Transverse colon (tissue), 4 donors: ENCODE data around the gene BHLHE40. TPM values are rescaled to one million over a fixed set of nuclear protein-coding genes. Genes with fewer than 3 reads are reported as not detected.

ENCODE experiments used
- DNase-seq: peaks from one replicate; pipeline ENCODE4 v3.0.0-alpha.2; 2019
- H3K27ac ChIP-seq, 4 donors: fragments of 200-600 bp; sonication (generic); 2 replicates each; pipeline ENCODE4 v1.5.1; 2016 to 2018; ENCODE audit warnings: inconsistent platforms in 4 of 4
- H3K27me3 ChIP-seq: fragments of 200-600 bp; sonication (generic); 2 replicates; pipeline ENCODE4 v1.5.1; 2017; ENCODE audit warnings: inconsistent platforms
- H3K36me3 ChIP-seq, 4 donors: fragments of 200-600 bp; sonication (generic); 2 replicates each; pipeline ENCODE4 v1.5.1; 2017 to 2019; ENCODE audit warnings: inconsistent platforms in 4 of 4
- H3K4me1 ChIP-seq, 4 donors: fragments of 200-600 bp; sonication (generic); 2 replicates each; pipeline ENCODE4 v1.5.1; 2017 to 2020; ENCODE audit warnings: inconsistent platforms in 4 of 4
- H3K4me3 ChIP-seq, 4 donors: fragments of 200-600 bp; sonication (generic); 1 replicate in 1 of 4; 2 replicates in 3 of 4; pipeline versions ENCODE4 v1.5.1 to v1.6.1; 2017 to 2019; ENCODE audit warnings: inconsistent platforms in 4 of 4
- H3K9me3 ChIP-seq, 2 donors: fragments of 200-600 bp; sonication (generic); 2 replicates each; pipeline ENCODE4 v1.5.1; 2017 to 2019; ENCODE audit warnings: inconsistent platforms in 2 of 2
- EP300 ChIP-seq: sonication (generic); formaldehyde crosslinking; IDR thresholded peaks from one replicate; pipeline ENCODE4 v1.6.1; 2017; ENCODE audit warnings: antibody characterized with exemption, low read depth
- POLR2A ChIP-seq: fragments of 450-650 bp; IDR thresholded peaks from one replicate; pipeline ENCODE4 v1.6.1; 2016; ENCODE audit warnings: antibody characterized with exemption, mild to moderate bottlenecking, moderate library complexity
- POLR2AphosphoS5 ChIP-seq, 3 donors: sonication (generic); formaldehyde crosslinking; IDR thresholded peaks; one replicate each; pipeline ENCODE4 v1.6.1; 2016; ENCODE audit warnings: antibody characterized with exemption in 3 of 3
- WGBS, 2 donors: methylation state at CpG; one replicate each; pipeline ENCODE4 v1.1.5; 2018; ENCODE audit warnings: low coverage in 1 of 2; 5-methylcytosine and 5-hydroxymethylcytosine counted together
- in situ Hi-C, 4 donors: fragments of 200-750 bp; cut with MboI; loops; one replicate each; pipeline versions ENCODE4 v1.15.0 to v1.15.1; 2017; ENCODE audit warnings: low sequenced_read_pairs in 3 of 4, low pct_ligation_motif_present in 1 of 4, low pct_unique_long_range_greater_than_20kb in 1 of 4
- intact Hi-C: fragments of 100-400 bp; cut with DNase I; formaldehyde crosslinking; loops from one replicate; pipeline ENCODE4 v1.15.1; 2023; ENCODE audit warnings: low total_unique reads
- total RNA-seq, 4 donors: library from RNA; depleted of rRNA; stranded (reverse); fragments of >200 nt; gene quantifications; one replicate each; pipeline ENCODE4 v1.1.0, GENCODE V29; 2016
- TF ChIP-seq, protein P1 (sequence below), 5 experiments: fragments of 200-600 bp in 3 of 5; fragments of 450-650 bp in 2 of 5; sonication (generic) in 3 of 5; IDR thresholded peaks; 1 replicate in 2 of 5; 2 replicates in 3 of 5; pipeline ENCODE4 v1.5.1; 2016 to 2017; ENCODE audit warnings: antibody characterized with exemption in 5 of 5, inconsistent platforms in 3 of 5, mild to moderate bottlenecking in 2 of 5, moderate library complexity in 1 of 5

Gene BHLHE40
- total RNA-seq, 4 donors from 2014 or later = 13.4 to 50.9 (median 18.0) TPM

DNA sequence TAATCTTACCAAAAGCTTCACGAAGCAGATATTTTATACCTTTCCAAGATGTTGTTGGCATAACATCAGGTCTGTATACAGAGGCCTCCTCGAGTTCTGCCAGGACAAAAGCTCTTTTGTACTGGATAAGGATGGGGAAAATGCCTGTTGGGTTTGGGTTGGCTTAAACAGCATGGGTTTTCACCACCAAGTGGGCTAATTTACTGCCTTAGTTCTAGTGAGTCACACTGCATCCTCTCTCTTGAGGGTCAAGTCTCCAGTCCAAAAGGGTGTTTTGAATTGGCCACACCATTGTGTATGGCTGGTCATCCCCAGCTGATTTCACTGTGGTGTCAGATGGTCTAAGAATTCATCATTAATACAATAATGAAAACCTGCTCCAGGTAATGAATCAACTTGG is 26.1 kb upstream of the BHLHE40 start:
- Histone ChIP-seq H3K36me3 (no peaks in the 10 kb centered on the region), H3K4me3 (no peak overlapping the region), H3K4me1 (no peaks in the 10 kb centered on the region), H3K27me3 (no peaks in the 10 kb centered on the region), H3K9me3 (no peaks in the 10 kb centered on the region), H3K27ac (no peak overlapping the region)
- WGBS, 2 donors = 30 to 46% methylated on average over 2 of the region's 2 CpGs
- intact Hi-C loops = no loop called here
- DNase-seq = no peak
- TF ChIP-seq EP300 (no peak), POLR2AphosphoS5 (IDR thresholded peaks at IDR 0.05) (no peak), POLR2A (no peak)
- TF ChIP-seq, protein P1, sequence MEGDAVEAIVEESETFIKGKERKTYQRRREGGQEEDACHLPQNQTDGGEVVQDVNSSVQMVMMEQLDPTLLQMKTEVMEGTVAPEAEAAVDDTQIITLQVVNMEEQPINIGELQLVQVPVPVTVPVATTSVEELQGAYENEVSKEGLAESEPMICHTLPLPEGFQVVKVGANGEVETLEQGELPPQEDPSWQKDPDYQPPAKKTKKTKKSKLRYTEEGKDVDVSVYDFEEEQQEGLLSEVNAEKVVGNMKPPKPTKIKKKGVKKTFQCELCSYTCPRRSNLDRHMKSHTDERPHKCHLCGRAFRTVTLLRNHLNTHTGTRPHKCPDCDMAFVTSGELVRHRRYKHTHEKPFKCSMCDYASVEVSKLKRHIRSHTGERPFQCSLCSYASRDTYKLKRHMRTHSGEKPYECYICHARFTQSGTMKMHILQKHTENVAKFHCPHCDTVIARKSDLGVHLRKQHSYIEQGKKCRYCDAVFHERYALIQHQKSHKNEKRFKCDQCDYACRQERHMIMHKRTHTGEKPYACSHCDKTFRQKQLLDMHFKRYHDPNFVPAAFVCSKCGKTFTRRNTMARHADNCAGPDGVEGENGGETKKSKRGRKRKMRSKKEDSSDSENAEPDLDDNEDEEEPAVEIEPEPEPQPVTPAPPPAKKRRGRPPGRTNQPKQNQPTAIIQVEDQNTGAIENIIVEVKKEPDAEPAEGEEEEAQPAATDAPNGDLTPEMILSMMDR (IDR thresholded peaks at IDR 0.05) = no peak
- in situ Hi-C loops = no loop called here

DNA sequence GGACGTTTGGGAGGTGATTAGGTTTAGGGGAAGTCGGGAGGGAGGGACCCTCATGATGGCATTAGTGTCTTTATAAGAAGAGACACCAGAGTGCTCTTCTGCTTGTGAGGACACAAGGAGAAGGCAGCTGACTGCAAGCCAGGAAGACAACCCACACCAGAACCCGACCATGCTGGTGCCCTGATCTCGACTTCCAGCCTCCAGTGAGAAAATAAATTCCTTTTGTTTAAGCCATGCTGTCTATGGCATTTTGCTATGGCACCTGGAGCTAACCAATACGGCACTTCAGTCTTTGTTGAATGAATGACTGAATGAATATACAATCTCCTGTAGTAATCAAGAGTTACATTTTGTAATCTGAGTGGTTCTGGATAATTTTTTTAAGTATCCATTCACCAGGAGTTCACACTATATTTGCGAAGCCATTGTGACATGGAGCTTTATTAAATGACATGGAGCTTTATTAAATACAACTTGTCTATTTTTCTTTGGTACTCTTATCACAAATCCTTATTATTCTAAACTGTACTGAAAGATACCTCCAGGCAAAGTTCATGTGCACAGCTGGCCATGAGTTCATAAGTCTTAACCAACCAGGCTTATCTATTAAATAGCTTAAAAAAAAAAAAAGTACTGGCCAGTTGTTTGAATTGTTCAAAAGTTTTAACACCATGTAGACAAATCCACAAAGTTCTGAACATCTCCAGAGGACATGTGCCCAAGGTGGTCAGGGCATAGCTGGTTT is 24.8 kb upstream of the BHLHE40 start:
- TF ChIP-seq POLR2AphosphoS5 (IDR thresholded peaks at IDR 0.05) (no peak), POLR2A (no peak), EP300 (no peak)
- TF ChIP-seq, protein P1 (IDR thresholded peaks at IDR 0.05) = no peak
- in situ Hi-C loops = no loop called here
- 89 to 100% methylated on average over 2 to 6 of the region's 6 CpGs for WGBS, 2 donors

DNA sequence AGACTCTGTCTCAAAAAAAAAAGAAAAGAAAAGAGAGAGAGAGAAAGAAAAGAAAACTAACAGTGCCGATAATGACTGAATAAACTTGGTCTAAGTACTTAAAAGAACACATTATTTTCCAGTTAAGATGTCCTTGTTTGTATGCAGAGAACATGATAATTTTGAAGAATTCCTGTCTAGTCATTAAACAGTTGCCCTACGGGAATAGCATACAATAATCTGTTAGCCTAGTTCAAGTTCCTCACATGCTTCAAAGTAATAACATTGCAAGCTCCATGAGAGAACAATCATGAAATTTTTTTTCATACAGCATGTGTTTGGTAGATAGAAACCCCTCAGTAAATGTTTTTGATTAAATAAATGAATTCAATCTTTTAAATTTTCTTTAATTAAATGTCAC is 23.1 kb upstream of the BHLHE40 start:
- H3K9me3 ChIP-seq = no peaks in the 10 kb centered on the region
- intact Hi-C loops (no loop called here), in situ Hi-C loops (no loop called here)
- no peaks in the 10 kb centered on the region for H3K27me3 ChIP-seq
- no peak overlapping the region for H3K27ac ChIP-seq
- WGBS, 2 donors = 81 to 90% methylated on average over 2 of the region's 2 CpGs
- H3K4me1 ChIP-seq = no peaks in the 10 kb centered on the region
- H3K36me3 ChIP-seq = no peaks in the 10 kb centered on the region
- no peak for DNase-seq
- TF ChIP-seq, protein P1 (IDR thresholded peaks at IDR 0.05) = no peak
- no peak for TF ChIP-seq POLR2AphosphoS5 (IDR thresholded peaks at IDR 0.05)
- no peak for TF ChIP-seq POLR2A
- no peak overlapping the region for H3K4me3 ChIP-seq

More for the DNA sequence above, 24.8 kb upstream of the BHLHE40 start:
- H3K4me1 ChIP-seq = no peaks in the 10 kb centered on the region
- no peaks in the 10 kb centered on the region for H3K36me3 ChIP-seq
- H3K9me3 ChIP-seq = no peaks in the 10 kb centered on the region
- no peak overlapping the region for H3K4me3 ChIP-seq
- H3K27me3 ChIP-seq = no peaks in the 10 kb centered on the region
- no peak for DNase-seq
- no peak overlapping the region for H3K27ac ChIP-seq
- intact Hi-C loops = no loop called here

DNA sequence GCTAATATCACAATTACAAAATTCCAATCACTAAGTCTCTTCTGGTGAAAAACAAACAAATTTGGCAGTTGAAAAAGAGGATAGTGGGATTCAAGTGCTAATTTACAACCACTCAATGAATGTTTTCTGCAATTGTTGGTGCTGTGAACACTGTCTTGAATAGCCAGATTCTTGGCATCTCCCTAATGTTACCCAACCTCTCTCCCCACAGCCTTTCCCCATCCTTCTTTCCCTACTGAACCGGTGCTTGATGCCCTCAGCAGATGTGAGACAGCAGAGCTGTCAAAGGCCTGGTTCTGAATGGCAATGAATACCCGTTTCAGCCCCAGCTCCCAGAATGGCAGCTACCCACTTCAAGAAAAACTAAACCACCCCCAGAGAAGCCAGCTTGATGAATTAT is 22.5 kb upstream of the BHLHE40 start:
- no peaks in the 10 kb centered on the region for H3K4me1 ChIP-seq
- H3K36me3 ChIP-seq = no peaks in the 10 kb centered on the region
- intact Hi-C loops = no loop called here
- H3K27ac ChIP-seq = no peak overlapping the region
- TF ChIP-seq, protein P1 (IDR thresholded peaks at IDR 0.05) = no peak
- TF ChIP-seq POLR2AphosphoS5 (IDR thresholded peaks at IDR 0.05) = no peak
- no peak for DNase-seq
- H3K9me3 ChIP-seq = no peaks in the 10 kb centered on the region
- in situ Hi-C loops = no loop called here
- WGBS, 2 donors = 94 to 100% methylated on average over 1 to 2 of the region's 2 CpGs
- no peak overlapping the region for H3K4me3 ChIP-seq
- H3K27me3 ChIP-seq = no peaks in the 10 kb centered on the region
